Gastroesophageal sphincter (tissue), 4 donors: Measurements from ENCODE around the gene ZDHHC12. TPM values are rescaled to one million over a fixed set of nuclear protein-coding genes. Genes with fewer than 3 reads are reported as not detected.

ENCODE experiments used
- ATAC-seq: fragments of 150-250 bp; one replicate; pipeline ENCODE4 v1.9.1; 2016; ENCODE audit warnings: mild to moderate bottlenecking, moderate library complexity
- H3K27ac ChIP-seq, 4 donors: fragments of 200-600 bp; sonication (generic) in 3 of 4; 1 replicate in 3 of 4; 2 replicates in 1 of 4; pipeline ENCODE4 v1.5.1; 2016 to 2019
- H3K27me3 ChIP-seq: fragments of 200-600 bp; sonication (generic); one replicate; pipeline ENCODE4 v1.5.1; 2019
- H3K36me3 ChIP-seq, 2 donors: fragments of 200-600 bp; sonication (generic); one replicate each; pipeline ENCODE4 v1.5.1; 2019; ENCODE audit warnings: control low read depth in 1 of 2
- H3K4me1 ChIP-seq, 3 donors: fragments of 200-600 bp; sonication (generic); 1 replicate in 2 of 3; 2 replicates in 1 of 3; pipeline ENCODE4 v1.5.1; 2016 to 2019; ENCODE audit warnings: control low read depth in 2 of 3
- H3K4me3 ChIP-seq, 2 donors: fragments of 200-600 bp; sonication (generic); one replicate each; pipeline ENCODE4 v1.5.1; 2019; ENCODE audit warnings: mild to moderate bottlenecking in 1 of 2, moderate library complexity in 1 of 2
- H3K9me3 ChIP-seq, 3 donors: fragments of 200-600 bp; sonication (generic); one replicate each; pipeline ENCODE4 v1.5.1; 2017 to 2019; ENCODE audit warnings: control low read depth in 2 of 3
- EP300 ChIP-seq: sonication (generic); formaldehyde crosslinking; IDR thresholded peaks from one replicate; pipeline ENCODE4 v1.6.1; 2017; ENCODE audit warnings: antibody characterized with exemption, mild to moderate bottlenecking
- POLR2A ChIP-seq, 2 donors: fragments of 450-650 bp; IDR thresholded peaks; one replicate each; pipeline ENCODE4 v1.6.1; 2017; ENCODE audit warnings: antibody characterized with exemption in 2 of 2, mild to moderate bottlenecking in 2 of 2, moderate library complexity in 1 of 2
- POLR2AphosphoS5 ChIP-seq: sonication (generic); formaldehyde crosslinking; IDR thresholded peaks from one replicate; pipeline ENCODE4 v1.6.1; 2017; ENCODE audit warnings: antibody characterized with exemption
- WGBS, 2 donors: methylation state at CpG; one replicate each; pipeline ENCODE4 v1.1.5; 2018; ENCODE audit warnings: low coverage in 1 of 2; 5-methylcytosine and 5-hydroxymethylcytosine counted together
- total RNA-seq, 4 donors: library from RNA; depleted of rRNA; stranded (reverse); fragments of >200 nt; gene quantifications; one replicate each; pipeline ENCODE4 v1.1.0, GENCODE V29; 2016
- TF ChIP-seq, protein P1 (sequence below), 4 experiments: fragments of 200-600 bp in 2 of 4; fragments of 450-650 bp in 2 of 4; sonication (generic) in 1 of 4; IDR thresholded peaks; one replicate each; pipeline ENCODE4 v1.5.1; 2017 to 2019; ENCODE audit warnings: antibody characterized with exemption in 4 of 4, mild to moderate bottlenecking in 2 of 4, moderate library complexity in 2 of 4

ZDHHC12 gene
- total RNA-seq, 4 donors from 2014 or later, result 19.5 to 24.5 (median 22.2) TPM

DNA sequence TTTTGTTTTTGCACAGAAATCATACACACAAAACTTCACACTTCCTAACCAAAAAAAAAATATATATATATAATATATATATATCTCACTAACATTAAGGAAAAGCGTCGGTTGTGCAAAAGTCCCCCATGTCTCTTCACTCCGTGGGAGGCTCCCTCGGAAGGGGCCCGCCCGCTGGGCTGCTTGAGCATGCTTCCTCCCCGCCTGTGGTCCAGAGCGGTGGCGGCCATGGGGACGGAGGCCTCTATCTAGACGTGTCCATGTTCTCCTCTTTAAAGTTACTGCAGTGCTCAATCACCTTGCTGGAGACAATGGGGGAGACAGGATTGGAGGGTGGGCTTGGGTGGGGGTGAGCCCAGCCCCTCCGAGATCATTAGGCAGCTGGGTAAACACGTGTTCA is 7.2 kb upstream of the ZDHHC12 start:
- Histone ChIP-seq H3K27ac (no peak overlapping the region), H3K27me3 (no peaks in the 10 kb centered on the region), H3K36me3 (peaks cover 0 to 59% of the 10 kb centered on the region in 2 donors), H3K4me3 (no peak overlapping the region), H3K4me1 (peaks cover 0 to 5% (median 0%) of the 10 kb centered on the region in 3 donors), H3K9me3 (no peaks in the 10 kb centered on the region)
- ATAC-seq, result no peak
- no peak for TF ChIP-seq EP300
- TF ChIP-seq, protein P1, sequence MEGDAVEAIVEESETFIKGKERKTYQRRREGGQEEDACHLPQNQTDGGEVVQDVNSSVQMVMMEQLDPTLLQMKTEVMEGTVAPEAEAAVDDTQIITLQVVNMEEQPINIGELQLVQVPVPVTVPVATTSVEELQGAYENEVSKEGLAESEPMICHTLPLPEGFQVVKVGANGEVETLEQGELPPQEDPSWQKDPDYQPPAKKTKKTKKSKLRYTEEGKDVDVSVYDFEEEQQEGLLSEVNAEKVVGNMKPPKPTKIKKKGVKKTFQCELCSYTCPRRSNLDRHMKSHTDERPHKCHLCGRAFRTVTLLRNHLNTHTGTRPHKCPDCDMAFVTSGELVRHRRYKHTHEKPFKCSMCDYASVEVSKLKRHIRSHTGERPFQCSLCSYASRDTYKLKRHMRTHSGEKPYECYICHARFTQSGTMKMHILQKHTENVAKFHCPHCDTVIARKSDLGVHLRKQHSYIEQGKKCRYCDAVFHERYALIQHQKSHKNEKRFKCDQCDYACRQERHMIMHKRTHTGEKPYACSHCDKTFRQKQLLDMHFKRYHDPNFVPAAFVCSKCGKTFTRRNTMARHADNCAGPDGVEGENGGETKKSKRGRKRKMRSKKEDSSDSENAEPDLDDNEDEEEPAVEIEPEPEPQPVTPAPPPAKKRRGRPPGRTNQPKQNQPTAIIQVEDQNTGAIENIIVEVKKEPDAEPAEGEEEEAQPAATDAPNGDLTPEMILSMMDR (IDR thresholded peaks at IDR 0.05), result no peak
- no peak for TF ChIP-seq POLR2A (IDR thresholded peaks at IDR 0.05)
- TF ChIP-seq POLR2AphosphoS5, result no peak
- 78 to 88% methylated on average over 6 to 13 of the region's 13 CpGs for WGBS, 2 donors

DNA sequence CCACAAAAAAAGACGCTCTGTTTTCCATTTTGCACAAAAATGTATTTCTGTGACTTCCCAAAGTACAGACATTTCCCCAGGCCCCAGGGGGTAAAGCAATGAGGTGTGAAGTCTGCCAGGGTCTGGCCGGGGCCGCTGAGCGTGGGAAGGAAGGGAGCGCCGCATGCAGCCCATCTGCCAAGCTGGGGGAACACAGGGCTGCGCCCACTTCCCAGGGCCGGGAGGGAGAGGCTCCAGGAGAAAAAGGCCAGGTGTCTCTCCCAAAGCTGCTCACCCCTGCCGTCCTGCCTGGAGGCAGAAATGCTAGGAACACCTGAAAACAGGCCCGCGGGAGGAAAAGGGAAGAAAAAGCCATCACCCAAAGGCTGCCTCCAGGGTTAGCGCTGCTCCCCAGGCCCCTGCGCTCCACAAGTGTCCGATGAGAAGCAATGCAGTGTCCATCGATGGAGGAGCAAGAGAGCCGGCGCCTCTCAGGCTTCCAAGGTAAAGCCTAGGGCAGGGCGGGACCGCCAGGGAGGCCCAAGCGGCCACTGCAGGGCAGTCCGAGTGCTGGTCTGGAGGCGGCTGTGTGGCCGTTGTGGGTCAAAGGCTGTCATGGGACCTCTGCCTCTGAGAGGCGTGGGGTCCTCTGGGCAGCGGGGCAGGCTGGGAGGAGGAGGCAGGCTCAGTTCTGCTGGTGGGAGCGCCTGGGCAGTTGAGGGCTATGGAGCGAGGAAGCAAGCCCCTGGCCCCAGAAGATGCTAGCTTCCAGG is 6.0 kb upstream of the ZDHHC12 start:
- Histone ChIP-seq H3K4me1 (peaks cover 0 to 7% (median 0%) of the 10 kb centered on the region in 3 donors), H3K9me3 (no peaks in the 10 kb centered on the region), H3K36me3 (peaks cover 0 to 50% of the 10 kb centered on the region in 2 donors), H3K4me3 (no peak overlapping the region), H3K27me3 (no peaks in the 10 kb centered on the region), H3K27ac (no peak overlapping the region)
- no peak for ATAC-seq
- TF ChIP-seq POLR2A (IDR thresholded peaks at IDR 0.05), result no peak
- TF ChIP-seq POLR2AphosphoS5, result no peak
- TF ChIP-seq, protein P1 (IDR thresholded peaks at IDR 0.05), result no peak
- no peak for TF ChIP-seq EP300
- WGBS, 2 donors, result 90% methylated on average over 2 to 3 of the region's 27 CpGs

DNA sequence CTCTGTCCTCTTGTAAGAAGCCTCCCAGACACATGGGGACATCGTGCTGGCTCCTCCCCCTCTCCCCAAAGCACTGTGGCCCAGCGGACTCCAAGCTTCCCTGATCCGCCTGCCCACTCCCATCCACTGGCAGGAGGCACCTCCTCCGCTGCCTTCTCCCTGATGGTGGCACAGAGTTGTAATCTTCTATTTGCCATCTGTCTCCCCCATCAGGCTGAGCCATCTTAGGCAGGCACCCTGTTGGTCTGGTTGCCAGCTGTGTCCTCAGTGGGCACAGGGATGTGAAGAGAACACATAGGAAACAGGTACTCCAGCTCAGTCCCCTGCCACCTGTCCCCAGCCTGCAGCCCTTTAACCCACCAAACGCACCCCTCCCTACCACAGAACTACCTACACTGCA is 5.4 kb upstream of the ZDHHC12 start:
- peaks cover 0 to 43% of the 10 kb centered on the region in 2 donors for H3K36me3 ChIP-seq
- H3K4me1 ChIP-seq, result peaks cover 0 to 13% (median 0%) of the 10 kb centered on the region in 3 donors
- TF ChIP-seq POLR2A (IDR thresholded peaks at IDR 0.05) (no peak), POLR2AphosphoS5 (no peak), EP300 (no peak)
- TF ChIP-seq, protein P1 (IDR thresholded peaks at IDR 0.05), result no peak
- no peaks in the 10 kb centered on the region for H3K27me3 ChIP-seq
- H3K9me3 ChIP-seq, result no peaks in the 10 kb centered on the region
- WGBS, 2 donors, result 60 to 100% methylated on average over 2 of the region's 5 CpGs
- no peak for ATAC-seq
- H3K4me3 ChIP-seq, result no peak overlapping the region
- no peak overlapping the region for H3K27ac ChIP-seq

DNA sequence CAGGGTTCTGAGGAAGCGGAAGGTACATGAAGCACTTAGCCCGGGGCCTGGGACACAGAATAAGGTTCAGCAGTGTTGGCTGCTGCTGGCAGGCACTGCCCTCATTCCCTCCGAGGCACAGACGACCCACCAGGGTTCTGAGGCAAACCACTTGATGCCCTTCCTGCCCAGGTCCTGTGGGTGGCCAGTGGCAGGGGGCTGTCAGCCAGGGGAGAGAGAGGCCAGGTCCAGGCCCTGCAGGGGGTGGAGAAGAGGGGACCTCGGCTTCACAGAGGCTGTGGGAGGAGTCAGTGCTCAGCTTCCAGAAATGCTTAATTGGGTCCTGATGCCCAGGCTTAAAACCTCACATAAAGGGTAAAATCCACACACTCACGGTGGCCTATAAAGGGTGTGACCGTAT is 4.4 kb upstream of the ZDHHC12 start:
- Histone ChIP-seq H3K27me3 (no peaks in the 10 kb centered on the region), H3K27ac (no peak overlapping the region), H3K36me3 (peaks cover 0 to 39% of the 10 kb centered on the region in 2 donors), H3K4me1 (peaks cover 0 to 16% (median 0%) of the 10 kb centered on the region in 3 donors), H3K4me3 (no peak overlapping the region), H3K9me3 (no peaks in the 10 kb centered on the region)
- no peak for TF ChIP-seq EP300
- TF ChIP-seq, protein P1 (IDR thresholded peaks at IDR 0.05), result no peak
- no peak for TF ChIP-seq POLR2AphosphoS5
- no peak for TF ChIP-seq POLR2A (IDR thresholded peaks at IDR 0.05)
- 42% methylated on average over 3 of the region's 7 CpGs; no CpG with 5 or more reads in 1 of the 2 donors for WGBS, 2 donors
- ATAC-seq, result no peak
